Right atrium auricular region (tissue), 2 donors: Measurements from ENCODE around the gene ZBTB43. TPM values are rescaled to one million over a fixed set of nuclear protein-coding genes. Genes with fewer than 3 reads are reported as not detected.

ENCODE experiments used
- DNase-seq: peaks from one replicate; pipeline ENCODE4 v3.0.0-alpha.2; 2019; ENCODE audit warnings: low spot score
- H3K27ac ChIP-seq, 2 donors: fragments of 200-600 bp; sonication (generic); 1 replicate in 1 of 2; 2 replicates in 1 of 2; pipeline ENCODE4 v1.5.1; 2016 to 2019
- H3K27me3 ChIP-seq, 2 donors: fragments of 200-600 bp; sonication (generic); one replicate each; pipeline versions ENCODE4 v1.5.1 to v1.6.0; 2017 to 2019
- H3K36me3 ChIP-seq: fragments of 200-600 bp; sonication (generic); one replicate; pipeline ENCODE4 v1.5.1; 2016
- H3K4me1 ChIP-seq, 2 donors: fragments of 200-600 bp; sonication (generic); one replicate each; pipeline versions ENCODE4 v1.5.1 to v1.6.0; 2017 to 2019
- H3K4me3 ChIP-seq, 2 donors: fragments of 200-600 bp; sonication (generic); 1 replicate in 1 of 2; 2 replicates in 1 of 2; pipeline ENCODE4 v1.5.1; 2017 to 2019; ENCODE audit warnings: mild to moderate bottlenecking in 1 of 2, moderate library complexity in 1 of 2
- H3K9me3 ChIP-seq, 2 donors: fragments of 200-600 bp; sonication (generic); one replicate each; pipeline ENCODE4 v1.5.1; 2019
- total RNA-seq, 2 donors: library from RNA; depleted of rRNA; stranded (reverse); fragments of >200 nt; gene quantifications; one replicate each; pipeline ENCODE4 v1.1.0, GENCODE V29; 2016
- TF ChIP-seq, protein P1 (sequence below), 2 donors: fragments of 200-600 bp; sonication (generic); IDR thresholded peaks; one replicate each; pipeline ENCODE4 v1.5.1; 2019; ENCODE audit warnings: antibody characterized with exemption in 2 of 2

The ZBTB43 gene
- total RNA-seq, 2 donors from 2014 or later: 11.8 to 15.1 TPM

DNA sequence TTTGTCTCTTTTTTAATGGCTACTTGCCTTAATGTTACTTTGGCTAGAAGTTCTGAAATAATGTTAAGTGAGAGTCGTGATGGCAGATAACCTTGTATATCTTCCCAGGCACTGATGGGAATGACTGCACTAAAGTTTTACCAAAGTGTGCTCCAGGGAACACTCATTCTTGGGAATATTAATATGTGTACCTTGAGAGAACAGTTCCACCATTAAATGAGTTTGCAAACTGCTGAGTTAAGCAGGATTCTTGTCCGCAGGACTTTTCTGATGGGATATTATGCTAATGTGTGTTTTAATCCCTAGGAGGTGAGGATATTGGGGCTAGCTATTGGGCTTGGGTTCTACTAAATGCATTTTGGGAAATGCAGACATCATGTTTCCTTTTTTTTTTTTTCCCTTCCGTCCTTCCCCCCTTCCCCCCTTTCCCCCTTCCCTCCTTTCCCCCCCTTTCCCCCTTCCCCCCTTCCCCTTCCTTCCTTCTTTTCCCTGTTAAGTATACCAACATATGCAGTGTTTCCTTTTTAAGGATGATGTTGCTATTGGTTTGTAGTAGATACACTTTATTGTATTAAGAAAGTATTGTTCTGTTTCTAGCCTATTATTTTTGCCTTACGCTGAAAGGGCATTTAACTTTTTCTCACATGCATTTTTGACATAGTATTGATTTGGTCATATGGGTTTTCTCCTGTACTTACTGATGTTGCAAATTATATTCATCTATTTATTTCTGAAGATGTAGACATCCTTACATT, 71.1 kb downstream of the ZBTB43 start:
- Histone ChIP-seq H3K9me3 (no peaks in the 10 kb centered on the region), H3K27me3 (no peaks in the 10 kb centered on the region), H3K36me3 (peaks cover 16% of the 10 kb centered on the region), H3K27ac (no peak overlapping the region), H3K4me3 (no peak overlapping the region), H3K4me1 (peaks cover 0 to 3% of the 10 kb centered on the region in 2 donors)
- no peak for DNase-seq
- TF ChIP-seq, protein P1, sequence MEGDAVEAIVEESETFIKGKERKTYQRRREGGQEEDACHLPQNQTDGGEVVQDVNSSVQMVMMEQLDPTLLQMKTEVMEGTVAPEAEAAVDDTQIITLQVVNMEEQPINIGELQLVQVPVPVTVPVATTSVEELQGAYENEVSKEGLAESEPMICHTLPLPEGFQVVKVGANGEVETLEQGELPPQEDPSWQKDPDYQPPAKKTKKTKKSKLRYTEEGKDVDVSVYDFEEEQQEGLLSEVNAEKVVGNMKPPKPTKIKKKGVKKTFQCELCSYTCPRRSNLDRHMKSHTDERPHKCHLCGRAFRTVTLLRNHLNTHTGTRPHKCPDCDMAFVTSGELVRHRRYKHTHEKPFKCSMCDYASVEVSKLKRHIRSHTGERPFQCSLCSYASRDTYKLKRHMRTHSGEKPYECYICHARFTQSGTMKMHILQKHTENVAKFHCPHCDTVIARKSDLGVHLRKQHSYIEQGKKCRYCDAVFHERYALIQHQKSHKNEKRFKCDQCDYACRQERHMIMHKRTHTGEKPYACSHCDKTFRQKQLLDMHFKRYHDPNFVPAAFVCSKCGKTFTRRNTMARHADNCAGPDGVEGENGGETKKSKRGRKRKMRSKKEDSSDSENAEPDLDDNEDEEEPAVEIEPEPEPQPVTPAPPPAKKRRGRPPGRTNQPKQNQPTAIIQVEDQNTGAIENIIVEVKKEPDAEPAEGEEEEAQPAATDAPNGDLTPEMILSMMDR (IDR thresholded peaks at IDR 0.05): no peak

DNA sequence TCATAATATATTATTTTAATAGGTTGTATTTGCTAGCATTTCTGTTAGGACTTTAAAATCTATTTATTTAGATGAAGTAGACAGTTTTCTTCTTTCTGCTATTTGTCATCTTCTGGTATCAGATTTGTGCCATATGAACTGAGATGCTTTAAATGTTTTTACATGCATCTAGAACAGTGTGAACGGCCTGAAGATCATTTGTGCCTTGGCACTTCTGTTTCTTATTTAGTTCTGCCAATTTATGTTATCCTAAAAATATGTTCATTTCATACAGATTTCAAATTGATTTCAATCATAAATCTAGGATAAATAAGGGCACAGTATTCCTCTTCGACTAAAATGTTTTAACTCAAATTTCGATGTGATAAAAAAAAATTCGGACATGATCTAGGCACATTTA, 71.7 kb downstream of the ZBTB43 start:
- no peak for DNase-seq
- TF ChIP-seq, protein P1 (IDR thresholded peaks at IDR 0.05): no peak
- Histone ChIP-seq H3K4me1 (peaks cover 0 to 5% of the 10 kb centered on the region in 2 donors), H3K4me3 (no peak overlapping the region), H3K36me3 (peaks cover 17% of the 10 kb centered on the region), H3K9me3 (no peaks in the 10 kb centered on the region), H3K27ac (no peak overlapping the region), H3K27me3 (no peaks in the 10 kb centered on the region)

DNA sequence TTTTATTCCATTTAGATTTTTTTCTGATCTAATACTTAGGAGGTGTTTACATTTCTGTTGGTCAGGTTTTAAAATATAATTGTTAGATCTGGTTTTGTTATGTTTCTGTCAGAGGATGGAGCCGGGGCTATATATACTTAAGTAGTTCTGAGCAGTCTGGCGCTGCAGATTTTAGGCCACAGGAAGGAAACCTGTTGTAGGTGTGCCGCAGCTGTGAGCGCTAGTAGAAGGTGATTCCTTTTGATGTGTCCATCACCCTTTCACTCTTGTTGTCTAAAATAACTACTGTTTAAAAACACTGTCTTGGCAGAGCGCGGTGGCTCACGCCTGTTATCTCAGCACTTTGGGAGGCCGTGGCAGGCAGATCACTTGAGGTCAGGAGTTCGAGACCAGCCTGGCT, 72.6 kb downstream of the ZBTB43 start:
- TF ChIP-seq, protein P1 (IDR thresholded peaks at IDR 0.05): no peak
- Histone ChIP-seq H3K4me1 (peaks cover 0 to 5% of the 10 kb centered on the region in 2 donors), H3K4me3 (no peak overlapping the region), H3K36me3 (peaks cover 20% of the 10 kb centered on the region), H3K27me3 (no peaks in the 10 kb centered on the region), H3K9me3 (no peaks in the 10 kb centered on the region), H3K27ac (no peak overlapping the region)
- DNase-seq: no peak

DNA sequence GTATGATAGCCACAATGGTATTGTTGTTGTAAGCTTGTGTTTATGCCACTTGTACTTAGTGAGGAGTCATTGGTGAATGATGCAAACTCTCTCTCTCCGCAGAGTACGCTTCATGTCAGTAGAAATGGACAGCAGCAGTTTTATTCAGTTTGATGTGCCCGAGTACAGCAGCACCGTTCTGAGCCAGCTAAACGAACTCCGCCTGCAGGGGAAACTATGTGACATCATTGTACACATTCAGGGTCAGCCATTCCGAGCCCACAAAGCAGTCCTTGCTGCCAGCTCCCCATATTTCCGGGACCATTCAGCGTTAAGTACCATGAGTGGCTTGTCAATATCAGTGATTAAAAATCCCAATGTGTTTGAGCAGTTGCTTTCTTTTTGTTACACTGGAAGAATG, 74.4 kb downstream of the ZBTB43 start:
- TF ChIP-seq, protein P1 (IDR thresholded peaks at IDR 0.05): no peak
- no peak overlapping the region for H3K4me3 ChIP-seq
- H3K9me3 ChIP-seq: no peaks in the 10 kb centered on the region
- no peaks in the 10 kb centered on the region for H3K27me3 ChIP-seq
- no peak for DNase-seq
- peaks cover 24% of the 10 kb centered on the region for H3K36me3 ChIP-seq
- H3K4me1 ChIP-seq: peaks cover 0 to 9% of the 10 kb centered on the region in 2 donors
- H3K27ac ChIP-seq: no peak overlapping the region

DNA sequence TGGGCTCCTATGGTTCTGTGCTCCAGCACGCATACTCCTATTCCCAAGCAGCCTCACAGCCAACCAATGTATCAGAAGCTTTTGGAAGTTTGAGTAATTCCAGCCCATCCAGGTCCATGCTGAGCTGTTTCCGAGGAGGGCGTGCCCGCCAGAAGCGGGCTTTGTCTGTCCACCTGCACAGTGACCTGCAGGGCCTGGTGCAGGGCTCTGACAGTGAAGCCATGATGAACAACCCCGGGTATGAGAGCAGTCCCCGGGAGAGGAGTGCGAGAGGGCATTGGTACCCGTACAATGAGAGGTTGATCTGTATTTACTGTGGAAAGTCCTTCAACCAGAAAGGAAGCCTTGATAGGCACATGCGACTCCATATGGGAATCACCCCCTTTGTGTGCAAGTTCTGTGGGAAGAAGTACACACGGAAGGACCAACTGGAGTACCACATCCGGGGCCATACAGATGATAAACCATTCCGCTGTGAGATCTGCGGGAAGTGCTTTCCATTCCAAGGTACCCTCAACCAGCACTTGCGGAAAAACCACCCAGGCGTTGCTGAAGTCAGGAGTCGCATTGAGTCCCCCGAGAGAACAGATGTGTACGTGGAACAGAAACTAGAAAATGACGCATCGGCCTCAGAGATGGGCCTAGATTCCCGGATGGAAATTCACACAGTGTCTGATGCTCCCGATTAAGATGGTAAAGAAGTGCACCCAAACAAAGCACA, 75.5 kb downstream of the ZBTB43 start:
- Histone ChIP-seq H3K4me1 (peaks cover 0 to 16% of the 10 kb centered on the region in 2 donors), H3K9me3 (no peaks in the 10 kb centered on the region), H3K4me3 (no peak overlapping the region), H3K27me3 (no peaks in the 10 kb centered on the region), H3K27ac (no peak overlapping the region), H3K36me3 (peaks cover 24% of the 10 kb centered on the region)
- TF ChIP-seq, protein P1 (IDR thresholded peaks at IDR 0.05): no peak
- no peak for DNase-seq
